MM.1S (cell line): ENCODE results near the gene ACCS.

ENCODE experiments used
- DNase-seq: peaks from one replicate; pipeline ENCODE4 v3.0.0-alpha.2; 2015
- H2AFZ ChIP-seq: fragments of 300-600 bp; sonication (generic); 2 replicates; pipeline ENCODE4 v1.6.0; 2016; ENCODE audit warnings: antibody characterized with exemption, low read length
- H3F3A ChIP-seq: fragments of 300-600 bp; sonication (generic); 2 replicates; pipeline ENCODE4 v1.6.1; 2016; ENCODE audit warnings: mild to moderate bottlenecking, antibody characterized with exemption, low read length, moderate library complexity, mixed read lengths; ENCODE audit not compliant: insufficient read depth
- H3K27ac ChIP-seq: fragments of 300-600 bp; sonication (generic); 2 replicates; pipeline ENCODE4 v1.5.1; 2016; ENCODE audit warnings: mild to moderate bottlenecking, low read length
- H3K27me3 ChIP-seq: fragments of 300-600 bp; sonication (generic); replicated peaks from 2 replicates; pipeline ENCODE4 v1.6.0; 2016; ENCODE audit warnings: low read length; ENCODE audit not compliant: insufficient read depth
- H3K36me3 ChIP-seq: fragments of 300-600 bp; sonication (generic); replicated peaks from 2 replicates; pipeline ENCODE4 v1.6.1; 2016; ENCODE audit warnings: mild to moderate bottlenecking, low read length, mixed read lengths; ENCODE audit not compliant: insufficient read depth
- H3K4me1 ChIP-seq: fragments of 300-600 bp; sonication (generic); 2 replicates; pipeline ENCODE4 v1.6.1; 2016; ENCODE audit warnings: low read length, mixed read lengths
- H3K4me2 ChIP-seq: fragments of 300-600 bp; sonication (generic); 2 replicates; pipeline ENCODE4 v1.6.0; 2016; ENCODE audit warnings: low read depth, low read length
- H3K4me3 ChIP-seq: fragments of 300-600 bp; sonication (generic); 2 replicates; pipeline ENCODE4 v1.5.1; 2016; ENCODE audit warnings: low read length, mixed read lengths
- H3K79me2 ChIP-seq: fragments of 300-600 bp; sonication (generic); 2 replicates; pipeline ENCODE4 v1.6.1; 2016; ENCODE audit warnings: mixed run types, low read length, mixed read lengths
- H3K9ac ChIP-seq: fragments of 300-600 bp; sonication (generic); 2 replicates; pipeline ENCODE4 v1.6.1; 2016; ENCODE audit warnings: low read length, mixed read lengths
- H3K9me2 ChIP-seq: fragments of 300-600 bp; sonication (generic); replicated peaks from 2 replicates; pipeline ENCODE4 v1.6.1; 2016; ENCODE audit warnings: mild to moderate bottlenecking, low read length, mixed read lengths; ENCODE audit not compliant: insufficient read depth
- H3K9me3 ChIP-seq: fragments of 300-600 bp; sonication (generic); replicated peaks from 2 replicates; pipeline ENCODE4 v1.6.1; 2016; ENCODE audit warnings: mild to moderate bottlenecking, low read length, mixed read lengths; ENCODE audit not compliant: insufficient read depth
- H4K20me1 ChIP-seq: fragments of 300-600 bp; sonication (generic); 2 replicates; pipeline ENCODE4 v1.6.1; 2016; ENCODE audit warnings: mild to moderate bottlenecking, low read length, moderate library complexity, mixed read lengths; ENCODE audit not compliant: insufficient read depth
- CTCF ChIP-seq: fragments of 300-600 bp; sonication (generic); IDR thresholded peaks from 2 replicates; pipeline ENCODE4 v1.5.1; 2016; ENCODE audit warnings: antibody characterized with exemption, low read length, mixed read lengths
- EZH2 ChIP-seq: fragments of 300-600 bp; sonication (generic); optimal IDR thresholded peaks from 2 replicates; pipeline ENCODE3; 2017; ENCODE audit warnings: low read depth, mild to moderate bottlenecking, antibody characterized with exemption, low read length, mixed read lengths
- EZH2phosphoT487 ChIP-seq: fragments of 300-600 bp; sonication (generic); IDR thresholded peaks from 2 replicates; pipeline ENCODE4 v1.6.1; 2018; ENCODE audit warnings: antibody characterized with exemption, low read length

The ACCS gene

GRCh38 chr11:44051171-44051570, 14.9 kb upstream of the ACCS start:
- H3F3A ChIP-seq = no peaks in the 10 kb centered on the region
- no peak overlapping the region for H3K4me2 ChIP-seq
- no peaks in the 10 kb centered on the region for H3K9me2 ChIP-seq
- no peaks in the 10 kb centered on the region for H3K36me3 ChIP-seq
- H3K27ac ChIP-seq = no peak overlapping the region
- no peaks in the 10 kb centered on the region for H4K20me1 ChIP-seq
- H3K4me1 ChIP-seq = no peaks in the 10 kb centered on the region
- no peaks in the 10 kb centered on the region for H3K27me3 ChIP-seq
- TF ChIP-seq EZH2phosphoT487 (no peak), EZH2 (no peak), CTCF (no peak)
- no peaks in the 10 kb centered on the region for H3K9me3 ChIP-seq
- no peak for DNase-seq
- H2AFZ ChIP-seq = no peak overlapping the region
- no peak overlapping the region for H3K4me3 ChIP-seq
- no peaks in the 10 kb centered on the region for H3K79me2 ChIP-seq
- H3K9ac ChIP-seq = no peak overlapping the region

DNA sequence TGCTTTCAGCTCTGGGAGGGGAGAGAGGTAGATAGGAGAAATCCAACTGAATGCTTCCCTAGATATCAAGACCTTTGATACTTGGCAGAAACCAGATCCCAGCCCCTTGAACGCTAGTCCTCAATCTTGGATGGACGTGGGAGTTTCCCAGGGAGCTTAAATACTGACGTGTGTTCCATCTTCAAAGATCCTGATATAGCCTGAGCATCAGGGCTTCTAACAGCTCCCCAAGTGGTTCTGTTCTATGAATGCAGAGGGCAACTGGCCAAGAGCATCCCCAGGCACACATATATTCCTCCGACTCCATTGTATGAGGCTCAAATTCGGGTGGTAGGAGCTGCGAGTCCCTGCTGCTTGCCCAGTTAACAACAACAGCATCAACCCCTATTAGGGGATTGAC, 8.7 kb upstream of the ACCS start:
- no peaks in the 10 kb centered on the region for H3K9me2 ChIP-seq
- no peak overlapping the region for H3K4me2 ChIP-seq
- no peaks in the 10 kb centered on the region for H3F3A ChIP-seq
- H3K4me3 ChIP-seq = no peak overlapping the region
- no peak overlapping the region for H2AFZ ChIP-seq
- H3K36me3 ChIP-seq = no peaks in the 10 kb centered on the region
- H3K27me3 ChIP-seq = no peaks in the 10 kb centered on the region
- H3K79me2 ChIP-seq = no peaks in the 10 kb centered on the region
- H3K4me1 ChIP-seq = no peaks in the 10 kb centered on the region
- TF ChIP-seq EZH2 = no peak
- TF ChIP-seq CTCF = no peak
- TF ChIP-seq EZH2phosphoT487 = no peak
- no peaks in the 10 kb centered on the region for H3K9me3 ChIP-seq
- no peak overlapping the region for H3K27ac ChIP-seq
- H4K20me1 ChIP-seq = no peaks in the 10 kb centered on the region
- no peak for DNase-seq
- no peak overlapping the region for H3K9ac ChIP-seq

- no peak for DNase-seq
- no peaks in the 10 kb centered on the region for H3F3A ChIP-seq
- TF ChIP-seq EZH2 = no peak
- no peak for TF ChIP-seq EZH2phosphoT487
- TF ChIP-seq CTCF = no peak
- H3K9ac ChIP-seq = no peak overlapping the region
- no peak overlapping the region for H3K27ac ChIP-seq
- H3K4me3 ChIP-seq = no peak overlapping the region
- no peaks in the 10 kb centered on the region for H3K9me2 ChIP-seq
- H2AFZ ChIP-seq = no peak overlapping the region
- no peaks in the 10 kb centered on the region for H3K36me3 ChIP-seq
- H3K27me3 ChIP-seq = no peaks in the 10 kb centered on the region
- no peaks in the 10 kb centered on the region for H3K9me3 ChIP-seq
- no peak overlapping the region for H3K4me2 ChIP-seq
- H3K79me2 ChIP-seq = no peaks in the 10 kb centered on the region
- no peaks in the 10 kb centered on the region for H3K4me1 ChIP-seq
- no peaks in the 10 kb centered on the region for H4K20me1 ChIP-seq
Measured at GRCh38 chr11:44058275-44058674, 7.8 kb upstream of the ACCS start.
